Uterus (tissue), 2 donors: ENCODE data around the gene SPNS1.

ENCODE experiments used
- POLR2A ChIP-seq, 2 donors: fragments of 450-650 bp; IDR thresholded peaks; one replicate each; pipeline ENCODE4 v1.6.1; 2016; ENCODE audit warnings: antibody characterized with exemption in 2 of 2, mild to moderate bottlenecking in 1 of 2, moderate library complexity in 1 of 2
- TF ChIP-seq, protein P1 (sequence below), 4 experiments: fragments of 200-600 bp in 2 of 4; fragments of 450-650 bp in 2 of 4; sonication (generic) in 2 of 4; IDR thresholded peaks; one replicate each; pipeline ENCODE4 v1.5.1; 2016 to 2019; ENCODE audit warnings: antibody characterized with exemption in 4 of 4, mild to moderate bottlenecking in 2 of 4, moderate library complexity in 1 of 4

DNA sequence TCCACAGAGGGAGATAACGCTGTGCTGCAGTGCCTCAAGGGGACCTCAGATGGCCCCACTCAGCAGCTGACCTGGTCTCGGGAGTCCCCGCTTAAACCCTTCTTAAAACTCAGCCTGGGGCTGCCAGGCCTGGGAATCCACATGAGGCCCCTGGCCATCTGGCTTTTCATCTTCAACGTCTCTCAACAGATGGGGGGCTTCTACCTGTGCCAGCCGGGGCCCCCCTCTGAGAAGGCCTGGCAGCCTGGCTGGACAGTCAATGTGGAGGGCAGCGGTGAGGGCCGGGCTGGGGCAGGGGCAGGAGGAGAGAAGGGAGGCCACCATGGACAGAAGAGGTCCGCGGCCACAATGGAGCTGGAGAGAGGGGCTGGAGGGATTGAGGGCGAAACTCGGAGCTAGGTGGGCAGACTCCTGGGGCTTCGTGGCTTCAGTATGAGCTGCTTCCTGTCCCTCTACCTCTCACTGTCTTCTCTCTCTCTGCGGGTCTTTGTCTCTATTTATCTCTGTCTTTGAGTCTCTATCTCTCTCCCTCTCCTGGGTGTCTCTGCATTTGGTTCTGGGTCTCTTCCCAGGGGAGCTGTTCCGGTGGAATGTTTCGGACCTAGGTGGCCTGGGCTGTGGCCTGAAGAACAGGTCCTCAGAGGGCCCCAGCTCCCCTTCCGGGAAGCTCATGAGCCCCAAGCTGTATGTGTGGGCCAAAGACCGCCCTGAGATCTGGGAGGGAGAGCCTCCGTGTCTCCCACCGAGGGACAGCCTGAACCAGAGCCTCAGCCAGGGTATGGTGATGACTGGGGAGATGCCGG is 42.0 kb upstream of the SPNS1 start:
- TF ChIP-seq, protein P1, sequence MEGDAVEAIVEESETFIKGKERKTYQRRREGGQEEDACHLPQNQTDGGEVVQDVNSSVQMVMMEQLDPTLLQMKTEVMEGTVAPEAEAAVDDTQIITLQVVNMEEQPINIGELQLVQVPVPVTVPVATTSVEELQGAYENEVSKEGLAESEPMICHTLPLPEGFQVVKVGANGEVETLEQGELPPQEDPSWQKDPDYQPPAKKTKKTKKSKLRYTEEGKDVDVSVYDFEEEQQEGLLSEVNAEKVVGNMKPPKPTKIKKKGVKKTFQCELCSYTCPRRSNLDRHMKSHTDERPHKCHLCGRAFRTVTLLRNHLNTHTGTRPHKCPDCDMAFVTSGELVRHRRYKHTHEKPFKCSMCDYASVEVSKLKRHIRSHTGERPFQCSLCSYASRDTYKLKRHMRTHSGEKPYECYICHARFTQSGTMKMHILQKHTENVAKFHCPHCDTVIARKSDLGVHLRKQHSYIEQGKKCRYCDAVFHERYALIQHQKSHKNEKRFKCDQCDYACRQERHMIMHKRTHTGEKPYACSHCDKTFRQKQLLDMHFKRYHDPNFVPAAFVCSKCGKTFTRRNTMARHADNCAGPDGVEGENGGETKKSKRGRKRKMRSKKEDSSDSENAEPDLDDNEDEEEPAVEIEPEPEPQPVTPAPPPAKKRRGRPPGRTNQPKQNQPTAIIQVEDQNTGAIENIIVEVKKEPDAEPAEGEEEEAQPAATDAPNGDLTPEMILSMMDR (IDR thresholded peaks at IDR 0.05) = no peak
- no peak for TF ChIP-seq POLR2A (IDR thresholded peaks at IDR 0.05)
